NT2/D1 (cell line): Measurements from ENCODE around the gene SHLD2.
"Not testable (repeated sequence)": the region's sequence is repeated elsewhere in the genome, so short reads cannot be mapped to it uniquely, and the experiment has no call there.

Source experiments
- SUZ12 ChIP-seq: IDR thresholded peaks from 2 replicates; pipeline ENCODE4 v1.6.1; 2011; ENCODE audit not compliant: insufficient read length, insufficient read depth; ENCODE audit errors: extremely low read depth
- YY1 ChIP-seq: IDR thresholded peaks from 2 replicates; pipeline ENCODE4 v1.6.1; 2011; ENCODE audit not compliant: insufficient read length, insufficient read depth
- ZNF274 ChIP-seq: IDR thresholded peaks from 2 replicates; pipeline ENCODE4 v1.6.1; 2011; ENCODE audit warnings: mild to moderate bottlenecking, low read depth, low read length

DNA sequence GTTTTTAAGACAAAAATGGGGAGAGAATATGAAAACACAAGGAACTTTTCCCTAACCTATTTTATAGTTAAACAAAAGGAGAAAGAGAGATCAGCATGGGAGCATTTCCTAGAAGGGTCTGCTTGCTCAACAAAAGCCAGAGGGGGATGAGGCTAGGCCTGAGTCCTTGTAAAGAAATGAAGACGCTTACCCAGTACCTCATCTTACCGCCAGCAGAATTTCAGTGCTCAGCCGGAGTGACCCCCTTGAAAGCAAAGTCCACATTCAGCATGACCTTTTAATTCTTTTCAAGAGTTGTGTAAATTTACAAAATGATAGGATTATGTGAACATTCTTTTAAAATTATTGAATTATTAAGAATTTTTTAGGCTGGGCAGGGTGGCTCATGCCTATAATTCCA lies 82.6 kb downstream of the SHLD2 start:
- TF ChIP-seq YY1, SUZ12, ZNF274: not testable (repeated sequence)
